ENCODE data around the gene UBE2O. TPM values are rescaled to one million over a fixed set of nuclear protein-coding genes. Genes with fewer than 3 reads are reported as not detected.

UBE2O gene
- total and polyA plus RNA-seq, 2 experiments from 2014 or later = 30.4 to 79.4 TPM

GRCh38 chr17:76492123-76492988 is 39.4 kb upstream of the UBE2O start:
- peaks cover 13% of the 10 kb centered on the region for H3K27me3 Mint-ChIP-seq (ENCODE audit: insufficient read depth, low read depth, poor library complexity)
- Histone ChIP-seq H3K36me3 (ENCODE audit: insufficient read depth) (no peaks in the 10 kb centered on the region), H3K4me2 (peak overlapping the region; percentile 14; the same call in 1 of the 2 replicates), H2AFZ (no peak overlapping the region), H3K4me3 (no peak overlapping the region), H4K20me1 (replicated peaks; ENCODE audit: insufficient read depth) (peaks cover 12% of the 10 kb centered on the region), H3K4me1 (ENCODE audit: insufficient read depth) (peaks cover 10% of the 10 kb centered on the region), H3K79me2 (replicated peaks; ENCODE audit: insufficient read depth) (no peaks in the 10 kb centered on the region), H3K27ac (ENCODE audit: low read depth) (no peak overlapping the region), H3K9me2 (ENCODE audit: insufficient read depth) (no peaks in the 10 kb centered on the region), H3F3A (replicated peaks; ENCODE audit: low read depth) (no peaks in the 10 kb centered on the region), H3K27me3 (ENCODE audit: insufficient read depth) (no peaks in the 10 kb centered on the region)
- no peaks in the 10 kb centered on the region for H3K36me3 Mint-ChIP-seq (ENCODE audit: low read depth)
- no peak for DNase-seq (ENCODE audit: low spot score)
- TF ChIP-seq STAT1 (IDR thresholded peaks at IDR 0.05; ENCODE audit: unreplicated experiment) (no peak), NANOG (IDR thresholded peaks at IDR 0.05; ENCODE audit: borderline replicate concordance) (no peak), JUNB (IDR thresholded peaks at IDR 0.05; ENCODE audit: unreplicated experiment) (no peak)
- TF ChIP-seq, protein P1, sequence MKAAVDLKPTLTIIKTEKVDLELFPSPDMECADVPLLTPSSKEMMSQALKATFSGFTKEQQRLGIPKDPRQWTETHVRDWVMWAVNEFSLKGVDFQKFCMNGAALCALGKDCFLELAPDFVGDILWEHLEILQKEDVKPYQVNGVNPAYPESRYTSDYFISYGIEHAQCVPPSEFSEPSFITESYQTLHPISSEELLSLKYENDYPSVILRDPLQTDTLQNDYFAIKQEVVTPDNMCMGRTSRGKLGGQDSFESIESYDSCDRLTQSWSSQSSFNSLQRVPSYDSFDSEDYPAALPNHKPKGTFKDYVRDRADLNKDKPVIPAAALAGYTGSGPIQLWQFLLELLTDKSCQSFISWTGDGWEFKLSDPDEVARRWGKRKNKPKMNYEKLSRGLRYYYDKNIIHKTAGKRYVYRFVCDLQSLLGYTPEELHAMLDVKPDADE (IDR thresholded peaks at IDR 0.05) = no peak
- no peak overlapping the region for H3K27ac Mint-ChIP-seq
- H3K4me1 Mint-ChIP-seq = peaks cover 22% of the 10 kb centered on the region
- peak; percentile 22 for ATAC-seq
- H3K9me3 Mint-ChIP-seq = no peaks in the 10 kb centered on the region
- H3K4me3 Mint-ChIP-seq = no peak overlapping the region

DNA sequence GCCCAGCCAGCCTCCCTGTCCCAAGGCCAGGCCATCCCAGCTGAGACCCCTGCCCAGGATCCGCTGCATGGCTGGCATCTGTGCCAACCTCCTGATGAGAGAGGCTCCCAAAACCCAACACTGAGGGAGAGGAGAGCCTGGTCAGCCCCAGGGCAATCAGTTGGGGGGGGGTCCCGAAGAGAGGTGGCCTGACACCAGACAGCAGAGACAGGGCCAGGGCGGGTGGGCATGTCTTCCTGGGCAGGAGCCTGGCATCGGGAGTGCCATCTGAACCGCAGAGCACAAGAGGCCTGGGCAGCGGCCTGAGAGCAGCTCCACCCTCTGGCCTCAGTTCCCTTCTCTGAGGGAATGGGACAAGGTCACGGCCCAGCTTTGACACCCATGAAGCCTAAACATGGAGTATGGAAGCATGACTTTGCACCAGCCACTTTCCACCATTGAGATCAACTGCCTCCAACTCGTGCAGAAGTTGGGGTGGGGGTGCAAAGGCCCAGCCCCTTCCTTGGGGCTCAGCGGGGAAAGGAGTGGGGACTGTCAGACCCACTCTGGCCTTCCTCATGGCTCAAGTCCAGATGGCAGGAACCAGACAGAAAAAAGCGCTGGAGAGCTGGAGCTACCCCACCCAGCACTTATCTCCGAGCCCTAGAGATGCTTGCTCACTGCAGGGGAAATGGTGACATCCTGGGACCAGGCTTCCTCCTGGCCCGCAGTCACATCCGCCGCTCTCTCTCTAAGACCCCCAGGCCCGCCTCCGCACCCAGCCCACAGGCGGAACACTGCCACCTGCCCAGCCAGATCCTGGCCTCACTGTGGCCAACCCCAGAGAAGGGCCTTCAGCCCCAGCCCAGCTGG is 38.5 kb upstream of the UBE2O start:
- H3K4me1 ChIP-seq (ENCODE audit: insufficient read depth) = peaks cover 10% of the 10 kb centered on the region
- H3K9me2 ChIP-seq (ENCODE audit: insufficient read depth) = no peaks in the 10 kb centered on the region
- H3F3A ChIP-seq (replicated peaks; ENCODE audit: low read depth) = no peaks in the 10 kb centered on the region
- H3K36me3 ChIP-seq (ENCODE audit: insufficient read depth) = no peaks in the 10 kb centered on the region
- no peak overlapping the region for H3K4me3 ChIP-seq
- H4K20me1 ChIP-seq (replicated peaks; ENCODE audit: insufficient read depth) = peaks cover 12% of the 10 kb centered on the region
- no peaks in the 10 kb centered on the region for H3K27me3 ChIP-seq (ENCODE audit: insufficient read depth)
- DNase-seq (ENCODE audit: low spot score) (no peak), ATAC-seq (no peak; the same call in 2 of the 3 replicates)
- H3K79me2 ChIP-seq (replicated peaks; ENCODE audit: insufficient read depth) = no peaks in the 10 kb centered on the region
- Mint-ChIP-seq H3K36me3 (ENCODE audit: low read depth) (no peaks in the 10 kb centered on the region), H3K27ac (no peak overlapping the region), H3K4me3 (no peak overlapping the region), H3K4me1 (peaks cover 16% of the 10 kb centered on the region), H3K27me3 (ENCODE audit: insufficient read depth, low read depth, poor library complexity) (peaks cover 12% of the 10 kb centered on the region), H3K9me3 (no peaks in the 10 kb centered on the region)
- H3K4me2 ChIP-seq = no peak overlapping the region
- H3K27ac ChIP-seq (ENCODE audit: low read depth) = no peak overlapping the region
- H2AFZ ChIP-seq = no peak overlapping the region
- TF ChIP-seq STAT1 (IDR thresholded peaks at IDR 0.05; ENCODE audit: unreplicated experiment) = no peak
- TF ChIP-seq CTCF (conservative IDR thresholded peaks at IDR 0.05; ENCODE audit: low read depth in 2 of 2) = no peak
- TF ChIP-seq EZH2 (IDR thresholded peaks at IDR 0.05; ENCODE audit: low read depth, unreplicated experiment) = no peak
- TF ChIP-seq CREB1 (CRISPR knock-in tag; IDR thresholded peaks at IDR 0.05; ENCODE audit: low read depth) = no peak
- TF ChIP-seq EZH2phosphoT487 (IDR thresholded peaks at IDR 0.05; ENCODE audit: unreplicated experiment) = no peak
- TF ChIP-seq ZNF462 (CRISPR knock-in tag; IDR thresholded peaks at IDR 0.05) = no peak
- no peak for TF ChIP-seq NANOG (IDR thresholded peaks at IDR 0.05; ENCODE audit: borderline replicate concordance)
- no peak for TF ChIP-seq JUNB (IDR thresholded peaks at IDR 0.05; ENCODE audit: unreplicated experiment)

All from GM23338 (cell line).